Mesendoderm (in vitro differentiated cells): ENCODE results near the gene BUB3.

ENCODE experiments used
- DNase-seq: peaks from one replicate; pipeline ENCODE4 v3.0.0; 2013
- H2AK5ac ChIP-seq: 2 replicates; pipeline ENCODE4 v1.6.1; 2013; ENCODE audit warnings: low read length, inconsistent platforms
- H2BK120ac ChIP-seq: 2 replicates; pipeline ENCODE4 v1.6.1; 2013; ENCODE audit warnings: low read depth, mild to moderate bottlenecking, low read length, moderate library complexity, mixed read lengths
- H2BK15ac ChIP-seq: replicated peaks from 2 replicates; pipeline ENCODE4 v1.6.1; 2013; ENCODE audit warnings: low read depth, mild to moderate bottlenecking, moderate library complexity
- H2BK5ac ChIP-seq: 2 replicates; pipeline ENCODE4 v1.6.1; 2013; ENCODE audit warnings: low read length, inconsistent platforms
- H3K18ac ChIP-seq: 2 replicates; pipeline ENCODE4 v1.6.1; 2013; ENCODE audit warnings: mild to moderate bottlenecking, low read length, mixed read lengths
- H3K23ac ChIP-seq: one replicate; pipeline ENCODE4 v1.6.1; 2013; ENCODE audit warnings: low read length
- H3K27ac ChIP-seq: 2 replicates; pipeline ENCODE4 v1.5.1; 2013; ENCODE audit warnings: low read depth, mild to moderate bottlenecking, inconsistent platforms, low read length, moderate library complexity
- H3K27me3 ChIP-seq: 2 replicates; pipeline ENCODE4 v1.6.1; 2013; ENCODE audit warnings: low read length, control low read depth, mild to moderate bottlenecking, inconsistent platforms; ENCODE audit not compliant: insufficient read depth, poor library complexity
- H3K36me3 ChIP-seq: 2 replicates; pipeline ENCODE4 v1.6.1; 2013; ENCODE audit warnings: low read length, inconsistent platforms; ENCODE audit not compliant: control insufficient read depth, insufficient read depth
- H3K4ac ChIP-seq: one replicate; pipeline ENCODE4 v1.6.1; 2013; ENCODE audit warnings: low read depth, mild to moderate bottlenecking, low read length, moderate library complexity
- H3K4me1 ChIP-seq: 2 replicates; pipeline ENCODE4 v1.6.1; 2013; ENCODE audit warnings: low read depth, low read length, inconsistent platforms; ENCODE audit not compliant: control insufficient read depth
- H3K4me2 ChIP-seq: 2 replicates; pipeline ENCODE4 v1.6.1; 2013; ENCODE audit warnings: low read length
- H3K4me3 ChIP-seq: 2 replicates; pipeline ENCODE4 v1.5.1; 2013; ENCODE audit warnings: mild to moderate bottlenecking, low read length
- H3K56ac ChIP-seq: one replicate; pipeline ENCODE4 v1.6.1; 2013; ENCODE audit warnings: low read length
- H3K79me1 ChIP-seq: 2 replicates; pipeline ENCODE4 v1.6.1; 2013; ENCODE audit warnings: low read length, inconsistent platforms
- H3K79me2 ChIP-seq: 2 replicates; pipeline ENCODE4 v1.6.1; 2013; ENCODE audit warnings: mild to moderate bottlenecking, low read length; ENCODE audit not compliant: control insufficient read depth, insufficient read depth
- H3K9ac ChIP-seq: 2 replicates; pipeline ENCODE4 v1.6.1; 2013; ENCODE audit warnings: low read length, inconsistent platforms
- H4K5ac ChIP-seq: one replicate; pipeline ENCODE4 v1.6.1; 2013; ENCODE audit warnings: low read length
- H4K8ac ChIP-seq: one replicate; pipeline ENCODE4 v1.6.1; 2013; ENCODE audit warnings: low read depth, mild to moderate bottlenecking, control low read depth, low read length, moderate library complexity
- WGBS: extraction: QIAGEN DNeasy Blood & Tissue Kit; methylation state at CpG from one replicate; pipeline ENCODE4 v1.1.7; 2013; ENCODE audit warnings: low lambda C conversion rate, missing lambda C conversion rate; ENCODE audit not compliant: insufficient coverage; ENCODE audit errors: extremely low coverage; 5-methylcytosine and 5-hydroxymethylcytosine counted together

The BUB3 gene

GRCh38 chr10:123157210-123157609, 3.0 kb downstream of the BUB3 start:
- no peak overlapping the region for H4K5ac ChIP-seq
- no peak overlapping the region for H3K4me2 ChIP-seq
- H2BK120ac ChIP-seq: no peak overlapping the region
- DNase-seq: no peak
- no peak overlapping the region for H3K23ac ChIP-seq
- peaks cover 10% of the 10 kb centered on the region for H3K79me1 ChIP-seq
- no peaks in the 10 kb centered on the region for H3K27me3 ChIP-seq
- no peak overlapping the region for H3K27ac ChIP-seq
- H3K18ac ChIP-seq: no peak overlapping the region
- no peaks in the 10 kb centered on the region for H3K4me1 ChIP-seq
- no peak overlapping the region for H3K4ac ChIP-seq
- H3K4me3 ChIP-seq: no peak overlapping the region
- H2BK15ac ChIP-seq: no peak overlapping the region
- no peak overlapping the region for H3K56ac ChIP-seq
- peaks cover 38% of the 10 kb centered on the region for H3K79me2 ChIP-seq
- no peak overlapping the region for H4K8ac ChIP-seq
- no peak overlapping the region for H3K9ac ChIP-seq
- no peak overlapping the region for H2AK5ac ChIP-seq
- peaks cover 9% of the 10 kb centered on the region for H3K36me3 ChIP-seq
- no peak overlapping the region for H2BK5ac ChIP-seq
- no CpG with 5 or more reads among the region's 3 CpGs for WGBS

DNA sequence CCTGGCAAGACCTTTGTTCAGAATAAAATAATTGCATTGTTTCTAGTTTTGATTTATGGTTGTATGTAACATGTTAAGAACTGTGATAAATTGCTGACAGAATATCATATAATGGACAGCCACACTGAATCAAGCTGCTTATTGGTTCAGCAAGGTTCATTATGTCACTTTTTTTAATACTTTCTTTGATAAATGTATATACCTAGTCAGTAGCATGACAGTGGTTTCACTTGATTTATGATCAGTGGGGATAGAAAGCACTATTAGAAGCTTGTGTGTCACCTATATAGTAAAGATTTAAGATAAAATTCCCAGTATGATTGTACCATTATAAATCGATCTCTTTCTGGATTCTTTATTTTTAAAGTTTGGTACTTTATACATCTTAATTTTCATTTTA, 4.5 kb downstream of the BUB3 start:
- H3K9ac ChIP-seq: no peak overlapping the region
- H3K36me3 ChIP-seq: peaks cover 10% of the 10 kb centered on the region
- no CpG with 5 or more reads among the region's 1 CpG for WGBS
- H3K4me3 ChIP-seq: no peak overlapping the region
- H3K79me2 ChIP-seq: peaks cover 38% of the 10 kb centered on the region
- H3K4me2 ChIP-seq: no peak overlapping the region
- H4K5ac ChIP-seq: no peak overlapping the region
- no peak for DNase-seq
- no peak overlapping the region for H2AK5ac ChIP-seq
- H2BK15ac ChIP-seq: no peak overlapping the region
- no peak overlapping the region for H3K4ac ChIP-seq
- H3K27ac ChIP-seq: no peak overlapping the region
- no peaks in the 10 kb centered on the region for H3K27me3 ChIP-seq
- no peak overlapping the region for H2BK5ac ChIP-seq
- no peak overlapping the region for H4K8ac ChIP-seq
- no peak overlapping the region for H3K18ac ChIP-seq
- H2BK120ac ChIP-seq: no peak overlapping the region
- H3K56ac ChIP-seq: no peak overlapping the region
- no peaks in the 10 kb centered on the region for H3K4me1 ChIP-seq
- H3K23ac ChIP-seq: no peak overlapping the region
- peaks cover 10% of the 10 kb centered on the region for H3K79me1 ChIP-seq

DNA sequence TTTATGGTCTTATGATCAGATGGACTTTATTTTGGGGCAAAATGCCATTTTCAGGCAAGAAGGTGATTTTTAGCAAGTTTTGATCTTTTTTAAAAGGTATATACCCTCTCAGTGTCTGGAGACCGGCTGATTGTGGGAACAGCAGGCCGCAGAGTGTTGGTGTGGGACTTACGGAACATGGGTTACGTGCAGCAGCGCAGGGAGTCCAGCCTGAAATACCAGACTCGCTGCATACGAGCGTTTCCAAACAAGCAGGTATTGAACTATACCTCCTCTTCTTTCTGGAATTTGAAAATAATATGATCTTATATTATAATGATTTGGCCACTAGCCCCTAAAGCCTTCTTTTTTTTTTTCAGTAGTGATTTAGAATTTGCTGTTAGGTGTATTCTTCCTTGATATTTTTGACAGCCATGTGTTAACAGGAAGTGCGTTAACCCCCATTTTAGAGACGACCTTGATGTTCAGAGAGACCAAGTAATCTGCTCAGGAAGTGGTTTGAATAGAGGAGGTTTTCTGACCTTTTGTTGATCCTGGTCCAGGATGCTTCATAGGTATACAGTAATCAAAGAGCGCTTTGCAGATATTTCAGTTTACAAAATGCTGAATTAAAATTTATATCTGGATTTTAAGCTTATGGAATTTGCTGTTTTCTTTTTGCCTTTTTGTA, 6.2 kb downstream of the BUB3 start:
- WGBS: no CpG with 5 or more reads among the region's 11 CpGs
- Histone ChIP-seq H3K4me2 (no peak overlapping the region), H3K79me1 (peaks cover 10% of the 10 kb centered on the region), H3K36me3 (peaks cover 10% of the 10 kb centered on the region), H4K5ac (no peak overlapping the region), H3K18ac (no peak overlapping the region), H3K27me3 (no peaks in the 10 kb centered on the region), H3K4me3 (no peak overlapping the region), H3K27ac (no peak overlapping the region), H3K4ac (no peak overlapping the region), H2BK5ac (no peak overlapping the region), H3K23ac (no peak overlapping the region), H3K56ac (no peak overlapping the region), H2BK120ac (no peak overlapping the region), H2AK5ac (no peak overlapping the region), H3K79me2 (peaks cover 30% of the 10 kb centered on the region), H4K8ac (no peak overlapping the region), H3K4me1 (no peaks in the 10 kb centered on the region), H3K9ac (no peak overlapping the region), H2BK15ac (no peak overlapping the region)
- DNase-seq: no peak

DNA sequence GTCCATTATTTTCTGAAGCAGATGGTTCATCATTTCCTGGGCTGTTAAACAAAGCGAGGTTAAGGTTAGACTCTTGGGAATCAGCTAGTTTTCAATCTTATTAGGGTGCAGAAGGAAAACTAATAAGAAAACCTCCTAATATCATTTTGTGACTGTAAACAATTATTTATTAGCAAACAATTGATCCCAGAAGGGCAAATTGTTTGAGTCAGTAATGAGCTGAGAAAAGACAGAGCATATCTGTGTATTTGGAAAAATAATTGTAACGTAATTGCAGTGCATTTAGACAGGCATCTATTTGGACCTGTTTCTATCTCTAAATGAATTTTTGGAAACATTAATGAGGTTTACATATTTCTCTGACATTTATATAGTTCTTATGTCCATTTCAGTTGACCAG, 10.1 kb downstream of the BUB3 start:
- H3K36me3 ChIP-seq: peaks cover 7% of the 10 kb centered on the region
- no peak overlapping the region for H4K8ac ChIP-seq
- no peak overlapping the region for H3K23ac ChIP-seq
- H3K18ac ChIP-seq: no peak overlapping the region
- H2BK15ac ChIP-seq: no peak overlapping the region
- no peak overlapping the region for H3K56ac ChIP-seq
- no CpG with 5 or more reads among the region's 2 CpGs for WGBS
- no peaks in the 10 kb centered on the region for H3K4me1 ChIP-seq
- peaks cover 4% of the 10 kb centered on the region for H3K79me2 ChIP-seq
- no peak for DNase-seq
- H3K9ac ChIP-seq: no peak overlapping the region
- peaks cover 2% of the 10 kb centered on the region for H3K27me3 ChIP-seq
- H2BK120ac ChIP-seq: no peak overlapping the region
- H3K4me3 ChIP-seq: no peak overlapping the region
- H4K5ac ChIP-seq: no peak overlapping the region
- H2BK5ac ChIP-seq: no peak overlapping the region
- no peak overlapping the region for H3K27ac ChIP-seq
- H3K4ac ChIP-seq: no peak overlapping the region
- H3K79me1 ChIP-seq: peaks cover 17% of the 10 kb centered on the region
- H3K4me2 ChIP-seq: no peak overlapping the region
- H2AK5ac ChIP-seq: no peak overlapping the region

DNA sequence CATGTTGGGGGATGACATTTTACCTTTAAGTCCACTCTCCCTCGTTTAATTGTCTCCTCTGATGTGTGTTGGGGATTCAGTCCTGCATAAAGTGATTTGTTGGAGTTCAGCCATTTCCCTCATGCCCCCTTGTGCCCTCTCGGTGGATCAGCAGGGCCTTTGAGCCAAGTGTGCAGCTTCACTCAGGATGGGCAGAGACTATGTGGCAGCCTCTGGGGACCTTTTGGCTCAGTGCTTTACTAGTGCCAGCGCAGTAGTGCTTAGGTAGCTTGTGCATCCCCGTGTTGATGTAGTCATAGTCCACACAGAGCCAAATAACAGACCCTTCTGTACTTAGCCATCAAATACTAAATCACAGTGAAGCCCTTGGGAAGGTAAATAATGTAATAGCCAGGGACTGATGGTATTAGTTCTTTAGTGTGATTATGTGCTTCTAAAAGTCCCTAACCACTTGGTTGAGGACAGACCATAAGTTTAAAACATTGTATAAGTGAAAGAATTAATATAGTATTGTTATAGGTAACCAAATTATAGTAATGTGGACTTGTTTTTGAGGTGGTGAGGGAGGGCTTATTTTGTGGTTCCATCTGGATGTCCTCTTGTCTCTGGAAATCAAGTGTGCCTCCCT, 11.4 kb downstream of the BUB3 start:
- Histone ChIP-seq H3K4ac (no peak overlapping the region), H3K27me3 (peaks cover 2% of the 10 kb centered on the region), H2BK120ac (no peak overlapping the region), H2BK5ac (no peak overlapping the region), H3K36me3 (peaks cover 7% of the 10 kb centered on the region), H3K18ac (no peak overlapping the region), H3K56ac (no peak overlapping the region), H4K5ac (no peak overlapping the region), H3K4me3 (no peak overlapping the region), H3K79me1 (peaks cover 15% of the 10 kb centered on the region), H3K4me2 (no peak overlapping the region), H3K79me2 (peaks cover 2% of the 10 kb centered on the region), H2BK15ac (no peak overlapping the region), H3K9ac (no peak overlapping the region), H3K27ac (no peak overlapping the region), H4K8ac (no peak overlapping the region), H2AK5ac (no peak overlapping the region), H3K23ac (no peak overlapping the region), H3K4me1 (no peaks in the 10 kb centered on the region)
- no CpG with 5 or more reads among the region's 4 CpGs for WGBS
- DNase-seq: peak; percentile 24

- no peak overlapping the region for H3K9ac ChIP-seq
- H3K4ac ChIP-seq: no peak overlapping the region
- no peak overlapping the region for H2BK5ac ChIP-seq
- H2AK5ac ChIP-seq: no peak overlapping the region
- no CpG with 5 or more reads among the region's 2 CpGs for WGBS
- H2BK120ac ChIP-seq: no peak overlapping the region
- peaks cover 2% of the 10 kb centered on the region for H3K27me3 ChIP-seq
- no peak overlapping the region for H4K5ac ChIP-seq
- no peak overlapping the region for H3K27ac ChIP-seq
- H3K23ac ChIP-seq: no peak overlapping the region
- no peaks in the 10 kb centered on the region for H3K79me2 ChIP-seq
- H3K4me2 ChIP-seq: no peak overlapping the region
- DNase-seq: no peak
- H4K8ac ChIP-seq: no peak overlapping the region
- no peak overlapping the region for H2BK15ac ChIP-seq
- no peaks in the 10 kb centered on the region for H3K4me1 ChIP-seq
- H3K79me1 ChIP-seq: peaks cover 13% of the 10 kb centered on the region
- no peak overlapping the region for H3K56ac ChIP-seq
- no peak overlapping the region for H3K4me3 ChIP-seq
- peaks cover 7% of the 10 kb centered on the region for H3K36me3 ChIP-seq
- no peak overlapping the region for H3K18ac ChIP-seq
Observed at GRCh38 chr10:123166618-123167017, 12.4 kb downstream of the BUB3 start.
